A172 (cell line): ENCODE data around the gene PAQR5. TPM values are rescaled to one million over a fixed set of nuclear protein-coding genes. Genes with fewer than 3 reads are reported as not detected.

Experiments used
- total RNA-seq: library from RNA; depleted of rRNA; stranded (reverse); fragments of >200 nt; shearing (Covaris generic); gene quantifications from 2 replicates; pipeline ENCODE4 v1.2.3, GENCODE V29; 2014; rRNA removed

PAQR5 gene
- total RNA-seq, 1 experiment from 2014 or later: 5.3 TPM

Other genes starting within 250 kb of the PAQR5 start
- 12.5 and 17.8 TPM in 2 replicates for gene GLCE, start 138.3 kb upstream of the PAQR5 start, total RNA-seq
- gene KIF23, start 115.4 kb downstream of the PAQR5 start, total RNA-seq: 103 and 135 TPM in 2 replicates
- gene RPLP1, start 153.9 kb downstream of the PAQR5 start, total RNA-seq: 186 and 499 TPM in 2 replicates